LoVo (cell line): ENCODE measurements around the gene FSIP1.

Source experiments
- DNase-seq: peaks from one replicate; pipeline ENCODE4 v3.0.0-alpha.2; 2016; ENCODE audit warnings: low spot score

FSIP1 gene

GRCh38 chr15:39618063-39618823 lies 164.4 kb downstream of the FSIP1 start:
- DNase-seq, result no peak

GRCh38 chr15:39616731-39617455 lies 165.7 kb downstream of the FSIP1 start:
- peak; percentile 75 for DNase-seq

GRCh38 chr15:39613861-39614260 lies 168.8 kb downstream of the FSIP1 start:
- DNase-seq, result no peak

GRCh38 chr15:39613271-39613670 lies 169.4 kb downstream of the FSIP1 start:
- no peak for DNase-seq

- DNase-seq, result no peak
Observed at GRCh38 chr15:39610665-39611064, 172.0 kb downstream of the FSIP1 start.

GRCh38 chr15:39609166-39609916 lies 173.3 kb downstream of the FSIP1 start:
- DNase-seq, result peak; percentile 61

GRCh38 chr15:39608185-39609139 lies 174.2 kb downstream of the FSIP1 start:
- DNase-seq, result no peak

GRCh38 chr15:39605146-39605545 lies 177.5 kb downstream of the FSIP1 start:
- DNase-seq, result no peak

GRCh38 chr15:39602143-39602542 lies 180.5 kb downstream of the FSIP1 start:
- DNase-seq, result no peak

GRCh38 chr15:39599871-39600270 lies 182.8 kb downstream of the FSIP1 start:
- no peak for DNase-seq

GRCh38 chr15:39598958-39599845 lies 183.4 kb downstream of the FSIP1 start:
- DNase-seq, result no peak

- peak; percentile 44 for DNase-seq
Observed at GRCh38 chr15:39598186-39598850, 184.3 kb downstream of the FSIP1 start.

GRCh38 chr15:39597751-39598185 lies 184.9 kb downstream of the FSIP1 start:
- no peak for DNase-seq

GRCh38 chr15:39597336-39597735 lies 185.3 kb downstream of the FSIP1 start:
- DNase-seq, result no peak

- DNase-seq, result no peak
Observed at GRCh38 chr15:39596358-39597051, 186.1 kb downstream of the FSIP1 start.

- no peak for DNase-seq
Observed at GRCh38 chr15:39595338-39596221, 187.1 kb downstream of the FSIP1 start.

GRCh38 chr15:39594446-39595337 lies 187.9 kb downstream of the FSIP1 start:
- DNase-seq, result no peak
